T-helper 1 cell treated with Interleukin-12 subunit alpha and Interleukin-12 subunit beta and Interleukin-4 antibody, amounts not matched to agents 30 μg/mL and 1 μg/mL, for 36 hours (primary cell): ENCODE data around the gene HCN2.
"Not testable (repeated sequence)": the region's sequence is repeated elsewhere in the genome, so short reads cannot be mapped to it uniquely, and the experiment has no call there.

ENCODE experiments used
- H3K27ac Mint-ChIP-seq: one replicate; pipeline ENCODE4 v1.8.0; 2021; ENCODE audit warnings: mild to moderate bottlenecking, mixed read lengths
- H3K27me3 Mint-ChIP-seq: one replicate; pipeline ENCODE4 v1.8.0; 2021; ENCODE audit warnings: low read depth, mixed read lengths
- H3K36me3 Mint-ChIP-seq: one replicate; pipeline ENCODE4 v1.8.0; 2021; ENCODE audit warnings: low read depth, mixed read lengths
- H3K4me1 Mint-ChIP-seq: one replicate; pipeline ENCODE4 v1.8.0; 2021; ENCODE audit warnings: low read depth, mixed read lengths
- H3K4me3 Mint-ChIP-seq: one replicate; pipeline ENCODE4 v1.8.0; 2021; ENCODE audit warnings: mild to moderate bottlenecking, moderate library complexity, mixed read lengths
- H3K9me3 Mint-ChIP-seq: one replicate; pipeline ENCODE4 v1.8.0; 2021; ENCODE audit warnings: mixed read lengths

HCN2 gene

DNA sequence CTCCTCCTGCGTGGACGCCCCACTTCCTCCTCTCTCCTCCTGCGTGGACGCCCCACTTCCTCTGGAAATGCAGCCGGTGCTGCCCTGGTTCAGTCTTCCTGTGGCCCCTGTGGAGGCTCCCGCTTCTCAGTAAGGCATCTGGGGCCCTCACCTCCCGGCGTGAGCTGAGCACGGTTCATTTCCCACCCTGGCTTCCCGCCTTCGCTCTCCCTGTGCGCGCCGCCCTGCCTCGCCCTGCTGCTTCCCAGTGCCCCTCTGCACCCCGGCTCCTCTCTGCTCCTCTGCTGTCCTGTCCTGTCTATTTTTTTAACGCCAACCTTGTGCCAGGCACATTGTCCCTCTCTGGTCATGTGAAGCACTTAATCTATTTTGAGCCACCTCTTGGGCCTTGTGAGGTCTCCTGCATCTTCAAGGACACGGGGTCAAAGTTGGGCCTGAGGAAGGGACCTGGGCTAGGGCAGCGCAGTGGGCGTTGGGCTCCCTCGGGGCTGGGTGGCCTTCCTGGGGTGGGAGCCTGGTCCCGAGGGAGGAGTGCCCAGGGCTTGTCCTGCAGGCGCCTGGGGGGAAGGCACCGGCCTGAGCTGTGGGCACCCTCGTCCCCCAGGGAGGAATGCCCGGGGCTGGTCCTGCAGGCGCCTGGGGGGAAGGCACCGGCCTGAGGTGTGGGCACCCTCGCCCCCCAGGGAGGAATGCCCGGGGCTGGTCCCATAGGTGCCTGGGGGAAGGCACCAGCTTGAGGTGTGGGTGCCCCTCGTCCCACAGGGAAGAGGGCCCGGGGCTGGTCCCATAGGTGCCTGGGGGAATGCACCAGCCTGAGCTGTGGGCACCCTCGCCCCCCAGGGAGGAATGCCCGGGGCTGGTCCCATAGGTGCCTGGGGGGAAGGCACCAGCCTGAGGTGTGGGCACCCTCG is 13.0 kb downstream of the HCN2 start:
- Mint-ChIP-seq H3K27ac (no peak overlapping the region), H3K27me3 (no peaks in the 10 kb centered on the region), H3K4me1 (no peaks in the 10 kb centered on the region), H3K36me3 (no peaks in the 10 kb centered on the region), H3K9me3 (no peaks in the 10 kb centered on the region), H3K4me3 (no peak overlapping the region)

DNA sequence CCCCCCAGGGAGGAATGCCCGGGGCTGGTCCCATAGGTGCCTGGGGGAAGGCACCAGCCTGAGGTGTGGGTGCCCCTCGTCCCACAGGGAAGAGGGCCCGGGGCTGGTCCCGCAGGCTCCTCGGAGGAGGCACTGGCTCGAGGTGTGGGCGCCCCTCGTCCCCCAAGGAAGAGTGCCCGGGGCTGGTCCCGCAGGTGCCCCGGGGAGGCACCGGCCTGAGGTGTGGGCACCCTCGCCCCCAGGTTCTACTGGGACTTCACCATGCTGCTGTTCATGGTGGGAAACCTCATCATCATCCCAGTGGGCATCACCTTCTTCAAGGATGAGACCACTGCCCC is 13.6 kb downstream of the HCN2 start:
- H3K27ac Mint-ChIP-seq, H3K4me3 Mint-ChIP-seq, H3K36me3 Mint-ChIP-seq, H3K4me1 Mint-ChIP-seq, H3K27me3 Mint-ChIP-seq, H3K9me3 Mint-ChIP-seq: not testable (repeated sequence)

DNA sequence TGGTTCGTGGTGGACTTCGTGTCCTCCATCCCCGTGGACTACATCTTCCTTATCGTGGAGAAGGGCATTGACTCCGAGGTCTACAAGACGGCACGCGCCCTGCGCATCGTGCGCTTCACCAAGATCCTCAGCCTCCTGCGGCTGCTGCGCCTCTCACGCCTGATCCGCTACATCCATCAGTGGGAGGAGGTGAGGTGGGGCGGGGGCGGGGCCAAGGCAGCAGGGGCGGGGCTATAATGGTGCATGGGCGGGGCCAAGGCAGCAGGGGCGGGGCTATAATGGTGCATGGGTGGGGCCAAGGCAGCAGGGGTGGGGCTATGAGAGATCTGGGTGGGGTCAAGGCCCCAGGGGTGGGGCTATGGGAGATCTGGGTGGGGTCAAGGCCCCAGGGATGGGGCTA is 14.1 kb downstream of the HCN2 start:
- not testable (repeated sequence) for H3K9me3 Mint-ChIP-seq, H3K4me3 Mint-ChIP-seq, H3K27me3 Mint-ChIP-seq, H3K27ac Mint-ChIP-seq, H3K36me3 Mint-ChIP-seq, H3K4me1 Mint-ChIP-seq

DNA sequence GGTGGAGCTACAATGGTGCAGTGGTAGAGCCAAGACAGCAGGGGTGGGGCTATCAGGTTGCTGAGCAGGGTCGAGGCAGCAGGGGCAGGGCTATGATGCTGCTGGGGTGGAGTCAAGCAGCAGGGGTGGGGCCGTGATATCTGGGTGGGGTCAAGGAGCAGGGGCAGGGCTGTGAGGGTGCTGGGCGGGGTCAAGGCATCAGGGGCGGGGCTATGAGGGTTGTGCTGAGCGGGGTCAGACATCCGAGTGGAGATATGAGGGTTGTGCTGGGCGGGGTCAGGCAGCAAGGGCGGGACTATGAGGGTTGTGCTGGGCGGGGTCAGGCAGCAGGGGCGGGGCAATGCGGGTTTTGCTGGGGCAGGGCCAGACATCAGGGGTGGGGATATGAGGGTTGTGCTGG is 14.7 kb downstream of the HCN2 start:
- no peaks in the 10 kb centered on the region for H3K4me1 Mint-ChIP-seq
- no peaks in the 10 kb centered on the region for H3K27me3 Mint-ChIP-seq
- no peaks in the 10 kb centered on the region for H3K9me3 Mint-ChIP-seq
- no peak overlapping the region for H3K4me3 Mint-ChIP-seq
- no peaks in the 10 kb centered on the region for H3K36me3 Mint-ChIP-seq
- no peak overlapping the region for H3K27ac Mint-ChIP-seq

DNA sequence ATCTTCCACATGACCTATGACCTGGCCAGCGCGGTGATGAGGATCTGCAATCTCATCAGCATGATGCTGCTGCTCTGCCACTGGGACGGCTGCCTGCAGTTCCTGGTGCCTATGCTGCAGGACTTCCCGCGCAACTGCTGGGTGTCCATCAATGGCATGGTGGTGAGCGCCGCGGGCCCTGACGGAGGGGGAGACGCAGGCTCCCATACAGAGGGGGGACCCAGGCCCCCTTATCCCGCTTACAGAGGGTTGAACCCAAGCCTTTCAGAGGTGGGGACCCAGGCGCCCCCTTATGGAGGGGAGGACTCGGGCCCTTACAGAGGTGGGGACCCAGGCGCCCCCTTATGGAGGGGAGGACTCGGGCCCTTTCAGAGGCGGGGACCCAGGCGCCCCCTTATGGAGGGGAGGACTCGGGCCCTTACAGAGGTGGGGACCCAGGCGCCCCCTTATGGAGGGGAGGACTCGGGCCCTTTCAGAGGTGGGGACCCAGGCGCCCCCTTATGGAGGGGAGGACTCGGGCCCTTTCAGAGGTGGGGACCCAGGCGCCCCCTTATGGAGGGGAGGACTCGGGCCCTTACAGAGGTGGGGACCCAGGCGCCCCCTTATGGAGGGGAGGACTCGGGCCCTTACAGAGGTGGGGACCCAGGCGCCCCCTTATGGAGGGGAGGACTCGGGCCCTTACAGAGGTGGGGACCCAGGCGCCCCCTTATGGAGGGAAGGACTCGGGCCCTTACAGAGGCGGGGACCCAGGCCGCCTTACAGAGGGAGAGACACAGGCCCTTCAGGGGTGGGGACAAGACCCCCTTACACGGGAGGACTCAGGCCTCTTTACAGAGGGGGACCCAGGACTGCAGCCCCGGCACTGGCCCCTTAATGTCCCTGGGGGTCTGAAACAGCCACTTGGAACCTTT is 15.6 kb downstream of the HCN2 start:
- H3K36me3 Mint-ChIP-seq, H3K27me3 Mint-ChIP-seq, H3K27ac Mint-ChIP-seq, H3K4me1 Mint-ChIP-seq, H3K4me3 Mint-ChIP-seq, H3K9me3 Mint-ChIP-seq: not testable (repeated sequence)

DNA sequence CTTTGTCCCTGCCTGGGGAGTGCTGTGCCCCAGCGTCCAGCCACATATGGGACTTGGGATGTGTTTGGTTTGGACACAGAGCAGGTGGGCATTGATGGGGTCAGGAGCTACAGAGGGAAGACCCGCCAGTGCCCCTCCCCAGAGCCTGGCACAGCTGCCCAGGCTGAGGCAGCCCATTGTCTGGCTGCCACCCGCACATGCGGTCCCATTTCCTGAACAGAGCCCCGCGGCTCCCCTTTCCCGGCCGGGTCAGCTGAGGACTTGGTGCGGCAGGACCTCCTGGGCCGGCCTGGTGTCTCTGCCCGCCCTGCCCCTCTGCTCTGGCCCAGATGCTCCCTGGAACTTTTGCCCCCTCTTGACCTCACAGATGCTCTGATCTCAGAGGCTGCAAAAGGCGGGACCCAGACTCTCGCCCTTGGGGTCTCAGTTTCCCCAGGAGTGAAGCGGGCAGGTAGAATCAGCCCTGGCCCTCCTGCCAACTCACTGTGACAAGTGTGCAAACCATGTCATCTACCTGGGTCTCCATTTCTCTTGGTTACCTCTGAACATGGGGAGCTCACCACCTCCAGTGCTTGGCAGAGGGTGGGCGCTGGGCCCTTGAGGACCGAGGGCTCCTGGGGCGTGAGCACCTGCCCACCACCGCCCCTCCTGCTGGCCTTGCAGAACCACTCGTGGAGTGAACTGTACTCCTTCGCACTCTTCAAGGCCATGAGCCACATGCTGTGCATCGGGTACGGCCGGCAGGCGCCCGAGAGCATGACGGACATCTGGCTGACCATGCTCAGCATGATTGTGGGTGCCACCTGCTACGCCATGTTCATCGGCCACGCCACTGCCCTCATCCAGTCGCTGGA is 17.8 kb downstream of the HCN2 start:
- no peak overlapping the region for H3K27ac Mint-ChIP-seq
- H3K36me3 Mint-ChIP-seq, result peaks cover 2% of the 10 kb centered on the region
- H3K9me3 Mint-ChIP-seq, result no peaks in the 10 kb centered on the region
- H3K27me3 Mint-ChIP-seq, result no peaks in the 10 kb centered on the region
- peaks cover 5% of the 10 kb centered on the region for H3K4me1 Mint-ChIP-seq
- no peak overlapping the region for H3K4me3 Mint-ChIP-seq

DNA sequence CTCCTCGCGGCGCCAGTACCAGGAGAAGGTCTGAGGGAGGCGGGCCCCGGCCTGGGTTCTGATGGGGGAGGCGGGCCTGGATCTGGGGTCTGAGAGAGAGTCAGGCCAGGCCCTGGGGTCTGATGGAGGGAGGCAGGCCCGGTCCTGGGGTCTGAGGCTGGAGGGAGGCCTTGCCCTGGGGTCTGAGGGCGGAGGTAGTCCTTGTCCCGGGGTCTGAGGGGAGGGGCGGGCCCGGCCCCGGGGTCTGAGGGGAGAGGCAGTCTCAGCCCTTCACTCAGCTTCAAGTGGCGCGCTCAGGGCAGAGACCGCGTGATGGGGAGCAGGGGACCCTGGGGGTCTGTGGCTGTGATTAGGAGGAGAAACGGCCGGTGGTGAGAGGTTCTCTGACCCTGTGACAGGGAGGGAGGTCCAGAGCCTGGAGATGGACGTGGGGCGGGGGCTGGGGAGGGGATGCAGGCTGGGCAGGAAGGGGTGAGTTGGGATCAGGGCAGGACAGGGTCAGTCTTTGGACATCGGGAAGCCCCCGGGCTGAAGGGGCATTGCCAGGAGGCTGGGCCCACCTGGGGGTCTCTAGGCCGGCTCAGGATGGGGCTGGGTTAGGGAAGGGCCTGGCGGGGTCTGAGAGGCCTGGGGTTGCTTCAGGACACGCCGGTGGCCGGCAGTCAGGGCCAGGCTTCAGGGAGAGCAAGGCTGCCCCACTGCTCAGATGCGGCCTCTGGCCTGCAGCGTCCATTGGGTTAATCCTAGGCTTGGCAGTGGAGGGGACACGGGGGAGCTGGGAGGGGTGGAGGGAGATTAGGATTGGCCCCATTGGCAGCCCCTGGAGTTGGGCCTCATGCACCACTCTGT is 18.7 kb downstream of the HCN2 start:
- no peak overlapping the region for H3K4me3 Mint-ChIP-seq
- H3K9me3 Mint-ChIP-seq, result no peaks in the 10 kb centered on the region
- H3K27ac Mint-ChIP-seq, result no peak overlapping the region
- no peaks in the 10 kb centered on the region for H3K27me3 Mint-ChIP-seq
- H3K4me1 Mint-ChIP-seq, result peaks cover 5% of the 10 kb centered on the region
- H3K36me3 Mint-ChIP-seq, result peaks cover 2% of the 10 kb centered on the region

DNA sequence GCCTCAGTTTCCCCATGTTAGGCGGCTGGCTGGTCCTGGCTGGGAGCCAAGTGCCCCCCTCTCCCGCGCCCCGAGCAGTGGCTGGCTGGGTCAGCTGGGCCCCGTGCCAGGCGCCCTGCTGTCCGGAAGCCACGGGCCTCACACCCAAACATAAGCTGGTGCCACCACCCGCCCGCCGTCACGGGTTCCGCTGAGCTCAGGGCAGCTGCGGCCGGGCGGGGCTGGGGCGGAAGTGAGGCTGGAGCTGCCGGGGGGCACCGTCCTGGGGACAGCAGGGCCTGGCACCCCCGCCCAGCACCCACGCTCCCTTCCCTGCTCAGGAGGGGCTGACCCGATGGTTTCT is 19.3 kb downstream of the HCN2 start:
- H3K4me3 Mint-ChIP-seq, result no peak overlapping the region
- no peaks in the 10 kb centered on the region for H3K27me3 Mint-ChIP-seq
- no peak overlapping the region for H3K27ac Mint-ChIP-seq
- peaks cover 2% of the 10 kb centered on the region for H3K36me3 Mint-ChIP-seq
- H3K4me1 Mint-ChIP-seq, result peaks cover 5% of the 10 kb centered on the region
- H3K9me3 Mint-ChIP-seq, result no peaks in the 10 kb centered on the region

DNA sequence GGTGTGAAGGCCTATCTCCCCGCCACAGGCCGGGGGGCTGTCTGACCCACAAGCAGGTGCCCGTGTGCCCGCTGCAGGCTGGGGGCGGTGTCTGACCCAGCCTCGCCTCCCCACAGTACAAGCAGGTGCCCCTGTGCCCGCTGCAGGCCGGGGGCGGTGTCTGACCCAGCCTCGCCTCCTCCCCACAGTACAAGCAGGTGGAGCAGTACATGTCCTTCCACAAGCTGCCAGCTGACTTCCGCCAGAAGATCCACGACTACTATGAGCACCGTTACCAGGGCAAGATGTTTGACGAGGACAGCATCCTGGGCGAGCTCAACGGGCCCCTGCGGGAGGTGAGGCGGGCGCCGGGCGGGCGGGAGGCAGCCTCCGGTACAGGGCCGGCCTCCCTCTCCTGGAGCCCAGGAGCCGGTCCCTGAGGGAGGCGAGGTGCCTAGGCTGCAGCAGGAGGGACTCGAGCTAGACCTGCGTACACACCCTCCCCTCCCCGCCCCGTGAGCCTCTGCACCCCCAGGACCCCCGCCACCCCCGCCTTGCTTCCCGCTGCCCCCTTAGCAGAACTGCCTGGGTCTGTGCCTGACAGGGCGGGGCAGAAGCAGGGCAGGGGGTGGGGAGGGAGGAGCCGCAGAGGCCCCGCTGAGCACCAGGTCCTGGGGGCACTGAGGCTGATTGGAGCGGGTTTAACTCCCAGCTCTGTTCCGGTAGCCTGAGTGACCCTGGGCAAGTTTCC is 20.6 kb downstream of the HCN2 start:
- peaks cover 7% of the 10 kb centered on the region for H3K36me3 Mint-ChIP-seq
- peaks cover 5% of the 10 kb centered on the region for H3K4me1 Mint-ChIP-seq
- H3K27ac Mint-ChIP-seq, result peak overlapping the region; percentile 96
- H3K4me3 Mint-ChIP-seq, result peak overlapping the region; percentile 93
- no peaks in the 10 kb centered on the region for H3K9me3 Mint-ChIP-seq
- H3K27me3 Mint-ChIP-seq, result no peaks in the 10 kb centered on the region

DNA sequence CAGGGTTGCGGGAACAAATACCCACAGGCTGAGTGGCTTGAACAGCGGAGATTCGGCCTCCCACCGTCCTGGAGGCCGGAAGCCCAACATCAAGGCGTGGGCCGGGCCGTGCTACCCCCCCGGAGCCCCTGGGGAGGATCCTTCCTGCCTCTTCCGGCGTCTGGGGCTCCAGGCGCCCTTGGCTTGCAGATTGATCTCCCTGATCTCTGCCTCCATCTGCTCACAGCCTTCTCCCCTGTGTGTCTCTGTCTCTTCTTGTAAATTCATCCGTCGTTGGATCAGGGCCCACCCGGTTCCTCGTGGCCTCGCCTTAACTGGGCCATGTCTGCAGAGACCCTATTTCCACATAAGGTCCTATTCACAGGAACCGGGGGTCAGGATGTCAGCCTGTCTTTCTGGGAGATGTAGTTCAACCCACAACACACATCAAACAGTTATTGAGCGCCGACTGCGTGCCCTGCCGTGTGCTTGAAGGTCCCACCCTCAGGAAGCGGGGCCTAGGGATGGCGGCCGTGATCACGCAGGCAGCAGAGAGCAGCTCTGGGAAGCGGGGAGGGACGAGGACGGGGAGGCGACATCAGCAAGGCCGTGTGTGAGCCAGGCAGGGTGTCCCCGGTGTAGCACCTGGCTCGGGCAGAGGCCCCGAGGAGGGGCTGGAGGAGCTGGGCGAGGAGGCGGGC is 21.3 kb downstream of the HCN2 start:
- peaks cover 11% of the 10 kb centered on the region for H3K36me3 Mint-ChIP-seq
- no peaks in the 10 kb centered on the region for H3K9me3 Mint-ChIP-seq
- H3K4me1 Mint-ChIP-seq, result peaks cover 9% of the 10 kb centered on the region
- peak overlapping the region; percentile 93 for H3K4me3 Mint-ChIP-seq
- H3K27ac Mint-ChIP-seq, result peak overlapping the region; percentile 96
- H3K27me3 Mint-ChIP-seq, result peaks cover 4% of the 10 kb centered on the region

DNA sequence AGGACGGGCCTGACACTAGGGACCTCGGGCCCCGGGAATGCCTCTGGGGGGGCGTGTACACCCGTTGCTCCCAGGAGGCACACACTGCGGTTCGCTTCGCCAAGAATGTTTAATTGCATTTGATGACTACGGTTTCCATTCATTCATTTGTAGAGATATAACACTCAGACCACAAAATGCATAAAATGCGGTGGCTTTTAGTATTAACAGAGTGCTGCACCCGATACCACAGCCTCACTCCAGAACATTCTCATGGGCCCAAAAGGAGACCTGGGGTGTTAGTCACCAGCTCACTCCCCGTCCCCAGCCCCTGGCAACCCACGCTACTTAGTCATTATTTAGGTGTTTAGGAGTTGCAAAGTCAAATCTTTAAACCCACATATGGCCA is 21.8 kb downstream of the HCN2 start:
- Mint-ChIP-seq H3K27ac (peak overlapping the region; percentile 61), H3K36me3 (peaks cover 11% of the 10 kb centered on the region), H3K4me3 (peak overlapping the region; percentile 93), H3K4me1 (peaks cover 9% of the 10 kb centered on the region), H3K9me3 (no peaks in the 10 kb centered on the region), H3K27me3 (peaks cover 4% of the 10 kb centered on the region)

DNA sequence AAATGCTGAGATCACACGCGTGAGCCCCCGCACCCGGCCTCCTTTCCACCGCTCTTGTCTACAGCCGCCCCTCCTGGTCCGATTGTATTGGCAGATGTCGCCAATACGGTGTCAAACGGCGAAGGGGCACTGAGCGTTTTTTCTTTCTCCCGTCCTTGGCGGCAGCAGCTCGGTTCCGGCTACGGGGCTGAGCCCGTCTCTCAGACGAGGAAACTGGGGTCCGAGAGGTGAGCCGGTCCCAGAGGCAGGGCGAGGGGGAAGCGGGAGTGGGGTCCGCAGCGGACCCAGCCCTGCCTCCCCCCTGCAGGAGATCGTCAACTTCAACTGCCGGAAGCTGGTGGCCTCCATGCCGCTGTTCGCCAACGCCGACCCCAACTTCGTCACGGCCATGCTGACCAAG is 23.3 kb downstream of the HCN2 start:
- H3K36me3 Mint-ChIP-seq, result peaks cover 13% of the 10 kb centered on the region
- peaks cover 4% of the 10 kb centered on the region for H3K27me3 Mint-ChIP-seq
- H3K27ac Mint-ChIP-seq, result no peak overlapping the region
- no peaks in the 10 kb centered on the region for H3K9me3 Mint-ChIP-seq
- H3K4me3 Mint-ChIP-seq, result no peak overlapping the region
- peaks cover 9% of the 10 kb centered on the region for H3K4me1 Mint-ChIP-seq
